HepG2 (cell line): ENCODE measurements around the gene OPRL1. TPM values are rescaled to one million over a fixed set of nuclear protein-coding genes. Genes with fewer than 3 reads are reported as not detected.

Experiments used
- ATAC-seq: fragments of 200-7000 bp; cut with Tn5 transposase; 3 replicates; pipeline ENCODE4 v1.9.1; 2020; ENCODE audit warnings: mild to moderate bottlenecking, moderate library complexity
- BruUV-seq: library from RNA; stranded (reverse); fragments of 400-500 nt; replicated peaks from 2 replicates; lab custom pipeline; 2021; lab: Mats Ljungman, UMichigan
- CTCF ChIA-PET: fragments of 300-600 bp; formaldehyde crosslinking; extraction: SDS; loops from one replicate; lab custom pipeline; 2021; ENCODE audit warnings: low total read pairs, inconsistent platforms, low intra/inter-chr PET ratio; lab: Yijun Ruan, JAX
- POLR2A ChIA-PET: fragments of 350-600 bp; sonication (Branson Sonifier 250); formaldehyde crosslinking; loops from one replicate; lab custom pipeline; 2020; ENCODE audit warnings: antibody characterized with exemption, inconsistent platforms; lab: Yijun Ruan, JAX
- DNase-seq: peaks from one replicate; pipeline ENCODE4 v3.0.0-alpha.2; 2015; ENCODE audit warnings: low spot score
- FAIRE-seq: peaks from 3 replicates; lab custom pipeline; 2011; peaks lifted over from hg19 to GRCh38; lab: Jason Lieb, UNC
- H2AFZ ChIP-seq: one replicate; pipeline ENCODE4 v1.6.1; 2011; ENCODE audit warnings: low read length, inconsistent platforms
- H3K27ac ChIP-seq: fragments of 300-600 bp; 3 replicates; pipeline ENCODE4 v1.8.0; 2011; ENCODE audit warnings: mixed run types, mild to moderate bottlenecking, mixed read lengths, low read length, inconsistent platforms; ENCODE audit not compliant: insufficient read depth; ENCODE audit errors: extremely low read length
- H3K27me3 ChIP-seq, 2 experiments: fragments of 200-600 bp in 1 of 2; 2 replicates in 1 of 2; 3 replicates in 1 of 2; pipeline versions ENCODE4 v1.6.0 to v1.8.0; 2011; ENCODE audit warnings: low read length in 2 of 2, mild to moderate bottlenecking in 2 of 2, moderate library complexity in 2 of 2, inconsistent platforms in 1 of 2; ENCODE audit not compliant: insufficient read depth in 2 of 2, control insufficient read depth in 1 of 2
- H3K36me3 ChIP-seq, 2 experiments: fragments of 200-600 bp in 1 of 2; replicated peaks in 1 of 2; 2 replicates in 1 of 2; 3 replicates in 1 of 2; pipeline versions ENCODE4 v1.5.1 to v1.8.0; 2011; ENCODE audit warnings: low read length in 2 of 2, inconsistent platforms in 1 of 2; ENCODE audit not compliant: insufficient read depth in 2 of 2, control insufficient read depth in 1 of 2
- H3K4me1 ChIP-seq: 2 replicates; pipeline ENCODE4 v1.5.1; 2012; ENCODE audit warnings: low read length, inconsistent platforms; ENCODE audit not compliant: insufficient read depth
- H3K4me2 ChIP-seq: 2 replicates; pipeline ENCODE4 v1.6.0; 2011; ENCODE audit warnings: low read depth, low read length, inconsistent platforms
- H3K4me3 ChIP-seq, 3 experiments: fragments of 200-600 bp in 1 of 3; sonication (generic), shearing (Covaris generic) in 1 of 3; replicated peaks in 1 of 3; 2 replicates each; pipeline ENCODE4 v1.5.1; 2011 to 2016; ENCODE audit warnings: low read length in 3 of 3, inconsistent platforms in 2 of 3, low read depth in 2 of 3, mild to moderate bottlenecking in 2 of 3, control low read depth in 1 of 3, mixed read lengths in 1 of 3; ENCODE audit not compliant: insufficient read depth in 1 of 3
- H3K79me2 ChIP-seq: one replicate; pipeline ENCODE4 v1.6.1; 2011; ENCODE audit warnings: low read length, inconsistent platforms; ENCODE audit not compliant: insufficient read depth
- H3K9ac ChIP-seq: 2 replicates; pipeline ENCODE4 v1.6.0; 2011; ENCODE audit warnings: mild to moderate bottlenecking, low read depth, low read length, inconsistent platforms; ENCODE audit not compliant: insufficient read depth
- H3K9me3 ChIP-seq: 2 replicates; pipeline ENCODE4 v1.5.1; 2012; ENCODE audit warnings: mild to moderate bottlenecking, low read length
- H4K20me1 ChIP-seq: 2 replicates; pipeline ENCODE4 v1.6.0; 2011; ENCODE audit warnings: inconsistent platforms, mild to moderate bottlenecking, low read length, moderate library complexity; ENCODE audit not compliant: insufficient read depth
- ADNP ChIP-seq: sonication (generic); formaldehyde crosslinking; IDR thresholded peaks from 2 replicates; pipeline ENCODE4 v1.4.0; 2020; ENCODE audit warnings: missing genetic modification reagents
- CENPX ChIP-seq: sonication (generic); formaldehyde crosslinking; IDR thresholded peaks from 2 replicates; pipeline ENCODE4 v1.9.0; 2021; ENCODE audit warnings: mild to moderate bottlenecking, missing genetic modification reagents, moderate library complexity
- GATAD2A ChIP-seq: IDR thresholded peaks from 2 replicates; pipeline ENCODE4 v1.6.1; 2016
- GFI1 ChIP-seq: sonication (generic); formaldehyde crosslinking; IDR thresholded peaks from 2 replicates; pipeline ENCODE4 v1.5.0; 2020; ENCODE audit warnings: missing genetic modification reagents, mild to moderate bottlenecking, borderline replicate concordance
- HNRNPLL ChIP-seq: fragments of 200-400 bp; formaldehyde crosslinking; IDR thresholded peaks from 2 replicates; pipeline ENCODE4 v1.6.1; 2017; ENCODE audit warnings: mild to moderate bottlenecking, low read depth, low read length; ENCODE audit not compliant: poor library complexity, severe bottlenecking
- ISL2 ChIP-seq: sonication (generic); formaldehyde crosslinking; IDR thresholded peaks from 2 replicates; pipeline ENCODE4 v1.5.0; 2020; ENCODE audit warnings: missing genetic modification reagents
- JARID2 ChIP-seq: sonication (generic); formaldehyde crosslinking; IDR thresholded peaks from 2 replicates; pipeline ENCODE4 v1.8.1; 2023; ENCODE audit warnings: missing genetic modification reagents, inconsistent platforms; ENCODE audit not compliant: insufficient replicate concordance
- NFIB ChIP-seq: sonication (generic); formaldehyde crosslinking; IDR thresholded peaks from 2 replicates; pipeline ENCODE4 v1.9.0; 2021; ENCODE audit warnings: missing genetic modification reagents, mild to moderate bottlenecking, borderline replicate concordance
- NRL ChIP-seq: sonication (generic); formaldehyde crosslinking; IDR thresholded peaks from 2 replicates; pipeline ENCODE4 v1.5.0; 2020; ENCODE audit warnings: missing genetic modification reagents, mild to moderate bottlenecking, moderate library complexity, borderline replicate concordance
- RBFOX2 ChIP-seq: fragments of 200-400 bp; formaldehyde crosslinking; IDR thresholded peaks from 2 replicates; pipeline ENCODE4 v1.6.1; 2017; ENCODE audit warnings: low read depth, mild to moderate bottlenecking, low read length
- SRY ChIP-seq: sonication (generic); formaldehyde crosslinking; IDR thresholded peaks from 2 replicates; pipeline ENCODE4 v1.8.0; 2022; ENCODE audit warnings: mild to moderate bottlenecking, missing genetic modification reagents
- ZNF138 ChIP-seq: sonication (generic); formaldehyde crosslinking; IDR thresholded peaks from 2 replicates; pipeline ENCODE4 v1.5.0; 2020; ENCODE audit warnings: mild to moderate bottlenecking, low read depth, missing genetic modification reagents
- ZNF207 ChIP-seq: fragments of 450-650 bp; IDR thresholded peaks from 2 replicates; pipeline ENCODE4 v1.6.1; 2016; ENCODE audit warnings: antibody characterized with exemption, borderline replicate concordance
- ZNF780A ChIP-seq: sonication (generic); formaldehyde crosslinking; IDR thresholded peaks from 2 replicates; pipeline ENCODE4 v1.8.0; 2022; ENCODE audit warnings: mild to moderate bottlenecking, missing genetic modification reagents, moderate library complexity
- ZNF891 ChIP-seq: sonication (generic); formaldehyde crosslinking; IDR thresholded peaks from 2 replicates; pipeline ENCODE4 v1.5.0; 2020; ENCODE audit warnings: mild to moderate bottlenecking, missing genetic modification reagents
- ZSCAN25 ChIP-seq: sonication (generic); formaldehyde crosslinking; IDR thresholded peaks from 2 replicates; pipeline ENCODE4 v1.8.0; 2022; ENCODE audit warnings: mild to moderate bottlenecking, missing genetic modification reagents
- WGBS: methylation state at CpG from one replicate; pipeline ENCODE4 v1.1.6; 2017; ENCODE audit warnings: low lambda C conversion rate; 5-methylcytosine and 5-hydroxymethylcytosine counted together
- in situ Hi-C: cut with HindIII; loops from 2 replicates; pipeline ENCODE4 v1.10.0; 2017; ENCODE audit warnings: low pct_unique_long_range_greater_than_20kb; ENCODE audit not compliant: extremely low pct_ligation_motif_present
- intact Hi-C: fragments of 100-400 bp; cut with micrococcal nuclease; formaldehyde crosslinking; loops from one replicate; pipeline ENCODE4 v1.10.0; 2022; ENCODE audit not compliant: unreplicated experiment
- polyA plus RNA-seq, 8 experiments: library from polyadenylated mRNA; depleted of rRNA in 3 of 8; stranded (reverse) in 7 of 8; unstranded in 1 of 8; fragments of >200 nt; fragmentation: Illumina TruSeq in 4 of 8; extraction: Trizol in 4 of 8; gene quantifications; 2 replicates each; pipeline versions ENCODE4 v1.2.1 to v1.2.3, GENCODE V29; 2011 to 2016; ENCODE audit warnings: low read depth in 4 of 8, missing spikeins in 1 of 8, mixed read lengths in 1 of 8; ENCODE audit not compliant: insufficient read depth in 1 of 8
- total RNA-seq, 5 experiments: library from RNA; depleted of rRNA; stranded (reverse); fragments of >200 nt; fragmentation: Illumina TruSeq; extraction: Trizol; gene quantifications; 2 replicates each; pipeline ENCODE4 v1.2.3, GENCODE V29; 2016; ENCODE audit warnings: low read depth in 1 of 5
- TF ChIP-seq, protein P1 (sequence below): sonication (generic); formaldehyde crosslinking; IDR thresholded peaks from 2 replicates; pipeline ENCODE4 v1.4.0; 2020; ENCODE audit warnings: missing genetic modification reagents
- TF ChIP-seq, protein P2 (sequence below), 2 experiments: IDR thresholded peaks; 2 replicates each; pipeline ENCODE4 v1.6.1; 2011 to 2012; ENCODE audit warnings: low read length in 2 of 2, borderline replicate concordance in 1 of 2, low read depth in 1 of 2, mild to moderate bottlenecking in 1 of 2, moderate library complexity in 1 of 2

The OPRL1 gene
- total and polyA plus RNA-seq, 2 of the 13 experiments (the other 11 are each of a cell fraction or from before 2014, with no cell fraction given): 0.35 to 0.71 TPM

DNA sequence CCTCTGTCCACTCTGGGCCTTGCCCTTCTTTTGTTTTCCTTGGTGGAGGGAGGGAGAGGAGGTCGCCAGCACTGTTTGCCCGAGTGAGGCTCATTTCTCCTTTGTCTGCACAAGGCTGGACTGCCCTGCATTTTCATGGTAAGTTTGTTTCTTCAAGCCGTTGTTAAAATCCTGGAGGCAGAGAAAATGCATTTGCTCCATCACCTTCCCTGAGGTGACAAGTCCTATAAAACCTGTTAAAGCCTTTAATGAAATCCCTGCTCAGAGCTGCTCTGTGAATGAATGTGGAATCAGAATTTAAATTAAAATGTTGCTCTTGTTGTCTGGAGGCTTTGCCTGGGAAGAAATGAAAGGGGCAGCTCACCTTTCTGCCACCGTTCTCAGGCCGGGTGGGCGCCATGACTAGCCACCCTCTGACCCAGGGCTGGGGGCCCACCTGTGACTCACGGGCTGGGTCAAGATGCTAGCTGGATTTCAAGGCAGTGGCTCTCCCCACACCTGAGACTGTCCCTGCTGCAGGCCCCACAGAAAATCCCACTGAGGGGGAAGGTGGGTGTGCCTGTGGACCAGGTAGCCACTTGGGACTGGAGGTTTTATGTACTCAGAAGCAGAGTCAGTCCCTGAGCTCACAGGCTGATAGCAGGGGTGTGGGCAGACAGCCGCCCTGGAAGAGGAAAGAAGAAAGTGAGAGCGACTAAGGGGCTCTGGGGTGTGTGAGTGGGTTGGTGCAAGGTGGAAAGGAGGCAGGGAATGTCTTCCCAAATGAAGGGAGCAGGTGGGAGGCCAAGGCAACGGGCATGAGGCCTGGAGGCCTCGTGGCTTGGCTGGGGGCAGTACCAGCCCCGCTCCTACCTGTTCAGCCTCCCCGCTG is 60.4 kb downstream of the OPRL1 start:
- Histone ChIP-seq H3K79me2 (no peaks in the 10 kb centered on the region), H2AFZ (no peak overlapping the region), H4K20me1 (no peaks in the 10 kb centered on the region), H3K27me3 (peaks cover 14 to 44% of the 10 kb centered on the region in 2 experiments; a peak in 4 of 5 replicates), H3K9me3 (peaks cover 17% of the 10 kb centered on the region), H3K4me3 (no peak overlapping the region), H3K27ac (no peak overlapping the region), H3K36me3 (no peaks in the 10 kb centered on the region), H3K4me2 (no peak overlapping the region), H3K9ac (no peak overlapping the region), H3K4me1 (no peaks in the 10 kb centered on the region)
- DNase-seq: no peak
- no peak for FAIRE-seq
- WGBS: 26% methylated on average over 13 of the region's 13 CpGs
- ATAC-seq: peak; percentile 16
- intact Hi-C loops (no loop called here), in situ Hi-C loops (no loop called here)
- no TSS peak for BruUV-seq
- ChIA-PET POLR2A (no interaction called here), CTCF (no interaction called here)
- TF ChIP-seq SRY (CRISPR knock-in tag) (0 out of 2 replicates have a peak, but pooled peaks have one; percentile 34), NFIB (CRISPR knock-in tag) (0 out of 2 replicates have a peak, but pooled peaks have one; percentile 23), HNRNPLL (no peak), ZNF207 (no peak), CENPX (CRISPR knock-in tag) (no peak), ZNF780A (CRISPR knock-in tag) (no peak), GATAD2A (CRISPR knock-in tag) (no peak), ZSCAN25 (CRISPR knock-in tag) (0 out of 2 replicates have a peak, but pooled peaks have one; percentile 42), ZNF138 (CRISPR knock-in tag) (no peak), ADNP (no peak), GFI1 (CRISPR knock-in tag) (no peak), JARID2 (CRISPR knock-in tag) (no peak), ISL2 (CRISPR knock-in tag) (no peak), RBFOX2 (no peak), ZNF891 (CRISPR knock-in tag) (peak; percentile 26; the same call in 1 of the 2 replicates), NRL (0 out of 2 replicates have a peak, but pooled peaks have one; percentile 25)
- TF ChIP-seq, protein P1, sequence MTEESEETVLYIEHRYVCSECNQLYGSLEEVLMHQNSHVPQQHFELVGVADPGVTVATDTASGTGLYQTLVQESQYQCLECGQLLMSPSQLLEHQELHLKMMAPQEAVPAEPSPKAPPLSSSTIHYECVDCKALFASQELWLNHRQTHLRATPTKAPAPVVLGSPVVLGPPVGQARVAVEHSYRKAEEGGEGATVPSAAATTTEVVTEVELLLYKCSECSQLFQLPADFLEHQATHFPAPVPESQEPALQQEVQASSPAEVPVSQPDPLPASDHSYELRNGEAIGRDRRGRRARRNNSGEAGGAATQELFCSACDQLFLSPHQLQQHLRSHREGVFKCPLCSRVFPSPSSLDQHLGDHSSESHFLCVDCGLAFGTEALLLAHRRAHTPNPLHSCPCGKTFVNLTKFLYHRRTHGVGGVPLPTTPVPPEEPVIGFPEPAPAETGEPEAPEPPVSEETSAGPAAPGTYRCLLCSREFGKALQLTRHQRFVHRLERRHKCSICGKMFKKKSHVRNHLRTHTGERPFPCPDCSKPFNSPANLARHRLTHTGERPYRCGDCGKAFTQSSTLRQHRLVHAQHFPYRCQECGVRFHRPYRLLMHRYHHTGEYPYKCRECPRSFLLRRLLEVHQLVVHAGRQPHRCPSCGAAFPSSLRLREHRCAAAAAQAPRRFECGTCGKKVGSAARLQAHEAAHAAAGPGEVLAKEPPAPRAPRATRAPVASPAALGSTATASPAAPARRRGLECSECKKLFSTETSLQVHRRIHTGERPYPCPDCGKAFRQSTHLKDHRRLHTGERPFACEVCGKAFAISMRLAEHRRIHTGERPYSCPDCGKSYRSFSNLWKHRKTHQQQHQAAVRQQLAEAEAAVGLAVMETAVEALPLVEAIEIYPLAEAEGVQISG (CRISPR knock-in tag): no peak
- TF ChIP-seq, protein P2, sequence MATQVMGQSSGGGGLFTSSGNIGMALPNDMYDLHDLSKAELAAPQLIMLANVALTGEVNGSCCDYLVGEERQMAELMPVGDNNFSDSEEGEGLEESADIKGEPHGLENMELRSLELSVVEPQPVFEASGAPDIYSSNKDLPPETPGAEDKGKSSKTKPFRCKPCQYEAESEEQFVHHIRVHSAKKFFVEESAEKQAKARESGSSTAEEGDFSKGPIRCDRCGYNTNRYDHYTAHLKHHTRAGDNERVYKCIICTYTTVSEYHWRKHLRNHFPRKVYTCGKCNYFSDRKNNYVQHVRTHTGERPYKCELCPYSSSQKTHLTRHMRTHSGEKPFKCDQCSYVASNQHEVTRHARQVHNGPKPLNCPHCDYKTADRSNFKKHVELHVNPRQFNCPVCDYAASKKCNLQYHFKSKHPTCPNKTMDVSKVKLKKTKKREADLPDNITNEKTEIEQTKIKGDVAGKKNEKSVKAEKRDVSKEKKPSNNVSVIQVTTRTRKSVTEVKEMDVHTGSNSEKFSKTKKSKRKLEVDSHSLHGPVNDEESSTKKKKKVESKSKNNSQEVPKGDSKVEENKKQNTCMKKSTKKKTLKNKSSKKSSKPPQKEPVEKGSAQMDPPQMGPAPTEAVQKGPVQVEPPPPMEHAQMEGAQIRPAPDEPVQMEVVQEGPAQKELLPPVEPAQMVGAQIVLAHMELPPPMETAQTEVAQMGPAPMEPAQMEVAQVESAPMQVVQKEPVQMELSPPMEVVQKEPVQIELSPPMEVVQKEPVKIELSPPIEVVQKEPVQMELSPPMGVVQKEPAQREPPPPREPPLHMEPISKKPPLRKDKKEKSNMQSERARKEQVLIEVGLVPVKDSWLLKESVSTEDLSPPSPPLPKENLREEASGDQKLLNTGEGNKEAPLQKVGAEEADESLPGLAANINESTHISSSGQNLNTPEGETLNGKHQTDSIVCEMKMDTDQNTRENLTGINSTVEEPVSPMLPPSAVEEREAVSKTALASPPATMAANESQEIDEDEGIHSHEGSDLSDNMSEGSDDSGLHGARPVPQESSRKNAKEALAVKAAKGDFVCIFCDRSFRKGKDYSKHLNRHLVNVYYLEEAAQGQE (IDR thresholded peaks at IDR 0.05; ENCODE audit: borderline replicate concordance in 1 of 2, low read depth in 1 of 2, low read length in 2 of 2): no peak
